ENCODE data around the gene SLCO1B1. TPM values are rescaled to one million over a fixed set of nuclear protein-coding genes. Genes with fewer than 3 reads are reported as not detected.
A peak's percentile ranks its signal among the peaks of the same experiment; 100 is the strongest.

Gene SLCO1B1
- total and polyA plus RNA-seq, 2 donors (not counting 3 experiments of a cell fraction or from before 2014, with no cell fraction given) = not detected

DNA sequence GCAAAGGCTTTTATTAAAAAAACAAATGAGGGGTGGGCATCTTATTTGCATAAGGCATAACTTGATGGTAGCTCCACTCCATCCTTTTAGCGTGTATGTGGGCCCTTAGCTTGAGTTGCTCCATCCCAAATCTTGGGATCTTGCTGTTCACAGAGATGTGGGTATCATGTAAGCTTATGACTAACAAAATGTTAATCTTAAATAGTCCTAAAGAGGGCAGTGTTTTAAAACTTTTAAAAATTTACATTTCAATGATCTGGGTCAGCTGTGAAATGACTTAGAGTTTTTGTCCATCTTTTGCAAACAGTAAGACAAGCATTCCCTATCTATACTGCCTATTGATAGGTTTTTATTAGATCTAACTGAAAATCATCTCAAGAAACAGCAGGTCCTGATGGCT, 117.7 kb downstream of the SLCO1B1 start:
- no TSS peak for BruUV-seq (replicated peaks)
- Histone ChIP-seq H2AFZ (ENCODE audit: low read depth, low read length) (no peak overlapping the region), H3K9ac (replicated peaks; ENCODE audit: extremely low read depth, insufficient read depth, low read length) (no peak overlapping the region), H3K4me1 (ENCODE audit: control insufficient read depth, extremely low read depth, insufficient read depth, low read length) (no peaks in the 10 kb centered on the region), H3K27ac (ENCODE audit: insufficient read depth, low read depth, low read length) (no peak overlapping the region), H4K20me1 (replicated peaks; ENCODE audit: control insufficient read depth, extremely low read depth, insufficient read depth, low read length) (no peaks in the 10 kb centered on the region), H3K9me1 (replicated peaks; ENCODE audit: control insufficient read depth, extremely low read depth, insufficient read depth, low read length) (no peaks in the 10 kb centered on the region), H3K9me3 (replicated peaks; ENCODE audit: control insufficient read depth, insufficient read depth, low read length) (no peaks in the 10 kb centered on the region), H3K4me2 (ENCODE audit: insufficient read depth, low read length) (no peak overlapping the region), H3K36me3 (ENCODE audit: control insufficient read depth in 2 of 2, extremely low read depth in 1 of 2, insufficient read depth in 2 of 2, low read length in 2 of 2) (no peaks in the 10 kb centered on the region), H3K79me2 (ENCODE audit: control insufficient read depth, insufficient read depth, low read length) (no peaks in the 10 kb centered on the region), H3K27me3 (ENCODE audit: control insufficient read depth in 2 of 2, insufficient read depth in 2 of 2, low read length in 2 of 2) (no peaks in the 10 kb centered on the region), H3K4me3 (replicated peaks in 1 of 3; ENCODE audit: insufficient read depth in 1 of 3, low read depth in 1 of 3, low read length in 3 of 3) (no peak overlapping the region)
- intact Hi-C loops (cut with micrococcal nuclease) (loop anchor here (1.0 to 5.0 kb wide), 2 partner anchors 204 to 432 kb away; no protein-coding TSS in a partner anchor), dilution Hi-C loops (cut with MboI; ENCODE audit: extremely low pct_ligation_motif_present, low sequenced_read_pairs) (no loop called here)
- no peak for FAIRE-seq
- ChIA-PET CTCF (interaction anchor here (0.7 to 2.3 kb wide), 25 partner anchors 9 to 1210 kb away, joined by 3 to 64 read pairs (median 4); partner anchors contain the start of genes GYS2 and PYROXD1), POLR2A (no interaction called here)
- TF ChIP-seq MYC (IDR thresholded peaks at IDR 0.05; ENCODE audit: low read depth, low read length) = no peak
- TF ChIP-seq, protein P1, sequence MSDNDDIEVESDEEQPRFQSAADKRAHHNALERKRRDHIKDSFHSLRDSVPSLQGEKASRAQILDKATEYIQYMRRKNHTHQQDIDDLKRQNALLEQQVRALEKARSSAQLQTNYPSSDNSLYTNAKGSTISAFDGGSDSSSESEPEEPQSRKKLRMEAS (IDR thresholded peaks at IDR 0.05; ENCODE audit: insufficient read depth, insufficient read length) = no peak
- no peak for TF ChIP-seq POLR2A (IDR thresholded peaks at IDR 0.05; ENCODE audit: low read depth, low read length)
- peak; percentile 22 for DNase-seq (ENCODE audit: low read depth, low spot score)

GRCh38 chr12:21252070-21252469, 121.1 kb downstream of the SLCO1B1 start:
- CTCF ChIA-PET = interaction anchor here (1.1 kb wide), 1 partner anchor 738 kb away, joined by 4 read pairs; no protein-coding TSS in a partner anchor
- Histone ChIP-seq H3K9me1 (replicated peaks; ENCODE audit: control insufficient read depth, extremely low read depth, insufficient read depth, low read length) (no peaks in the 10 kb centered on the region), H3K27ac (ENCODE audit: insufficient read depth, low read depth, low read length) (no peak overlapping the region), H2AFZ (ENCODE audit: low read depth, low read length) (no peak overlapping the region), H3K4me1 (ENCODE audit: control insufficient read depth, extremely low read depth, insufficient read depth, low read length) (no peaks in the 10 kb centered on the region), H3K9ac (replicated peaks; ENCODE audit: extremely low read depth, insufficient read depth, low read length) (no peak overlapping the region), H4K20me1 (replicated peaks; ENCODE audit: control insufficient read depth, extremely low read depth, insufficient read depth, low read length) (no peaks in the 10 kb centered on the region), H3K27me3 (ENCODE audit: control insufficient read depth in 2 of 2, insufficient read depth in 2 of 2, low read length in 2 of 2) (no peaks in the 10 kb centered on the region), H3K36me3 (ENCODE audit: control insufficient read depth in 2 of 2, extremely low read depth in 1 of 2, insufficient read depth in 2 of 2, low read length in 2 of 2) (no peaks in the 10 kb centered on the region), H3K4me2 (ENCODE audit: insufficient read depth, low read length) (no peak overlapping the region), H3K9me3 (replicated peaks; ENCODE audit: control insufficient read depth, insufficient read depth, low read length) (no peaks in the 10 kb centered on the region), H3K4me3 (replicated peaks in 1 of 3; ENCODE audit: insufficient read depth in 1 of 3, low read depth in 1 of 3, low read length in 3 of 3) (no peak overlapping the region), H3K79me2 (ENCODE audit: control insufficient read depth, insufficient read depth, low read length) (no peaks in the 10 kb centered on the region)
- intact Hi-C loops (cut with micrococcal nuclease) = loop anchor here (5.0 kb wide), 1 partner anchor 185 kb away; the partner anchor contains the start of gene PYROXD1
- FAIRE-seq (no peak), DNase-seq (ENCODE audit: low read depth, low spot score) (no peak)
- TF ChIP-seq POLR2A (IDR thresholded peaks at IDR 0.05; ENCODE audit: low read depth, low read length) = no peak
- no peak for TF ChIP-seq JUN (IDR thresholded peaks at IDR 0.05; ENCODE audit: borderline replicate concordance, insufficient read depth, insufficient read length, low read depth)
- no peak for TF ChIP-seq FOS (IDR thresholded peaks at IDR 0.05; ENCODE audit: borderline replicate concordance, insufficient read depth, low read length)
- TF ChIP-seq POLR2AphosphoS5 (IDR thresholded peaks at IDR 0.05; ENCODE audit: insufficient read depth, low read depth, low read length) = no peak
- no peak for TF ChIP-seq EZH2 (IDR thresholded peaks at IDR 0.05; ENCODE audit: borderline replicate concordance, low read depth, low read length, severe bottlenecking)
- TF ChIP-seq, protein P1 (IDR thresholded peaks at IDR 0.05; ENCODE audit: insufficient read depth, insufficient read length) = no peak
- POLR2A ChIA-PET = no interaction called here
- dilution Hi-C loops (cut with MboI; ENCODE audit: extremely low pct_ligation_motif_present, low sequenced_read_pairs) = no loop called here
- BruUV-seq (replicated peaks) = no TSS peak
